Keratinocyte (primary cell): Measurements from ENCODE around the gene RHOBTB1. TPM values are rescaled to one million over a fixed set of nuclear protein-coding genes. Genes with fewer than 3 reads are reported as not detected.

Experiments
- DNase-seq: peaks from one replicate; pipeline ENCODE4 v3.0.0-alpha.2; 2011; ENCODE audit warnings: low read depth, missing footprints, low spot score
- FAIRE-seq: peaks from 2 replicates; lab custom pipeline; 2011; peaks lifted over from hg19 to GRCh38; lab: Jason Lieb, UNC
- H2AFZ ChIP-seq: 2 replicates; pipeline ENCODE4 v1.6.0; 2012; ENCODE audit warnings: low read length, control low read depth, inconsistent platforms; ENCODE audit not compliant: control insufficient read depth
- H3K27ac ChIP-seq: 2 replicates; pipeline ENCODE4 v1.5.1; 2011; ENCODE audit warnings: low read length; ENCODE audit not compliant: control insufficient read depth, insufficient read depth
- H3K27me3 ChIP-seq: 3 replicates; pipeline ENCODE4 v1.6.0; 2011; ENCODE audit warnings: low read length; ENCODE audit not compliant: control insufficient read depth, insufficient read depth; ENCODE audit errors: extremely low read depth
- H3K36me3 ChIP-seq, 2 experiments: 2 replicates in 1 of 2; 3 replicates in 1 of 2; pipeline ENCODE4 v1.5.1; 2011; ENCODE audit warnings: low read length in 2 of 2, mild to moderate bottlenecking in 1 of 2; ENCODE audit not compliant: control insufficient read depth in 2 of 2, insufficient read depth in 2 of 2; ENCODE audit errors: extremely low read depth in 1 of 2
- H3K4me1 ChIP-seq: 3 replicates; pipeline ENCODE4 v1.5.1; 2011; ENCODE audit warnings: low read length; ENCODE audit not compliant: control insufficient read depth, insufficient read depth; ENCODE audit errors: extremely low read depth
- H3K4me2 ChIP-seq: 3 replicates; pipeline ENCODE4 v1.6.0; 2011; ENCODE audit warnings: low read depth, low read length; ENCODE audit not compliant: control insufficient read depth, insufficient read depth; ENCODE audit errors: extremely low read depth
- H3K4me3 ChIP-seq, 3 experiments: fragments of 200-600 bp in 1 of 3; sonication (generic) in 1 of 3; 2 replicates in 2 of 3; 3 replicates in 1 of 3; pipeline ENCODE4 v1.5.1; 2011 to 2016; ENCODE audit warnings: low read length in 3 of 3, mild to moderate bottlenecking in 3 of 3, control low read depth in 2 of 3, inconsistent platforms in 1 of 3, low read depth in 1 of 3, mixed read lengths in 1 of 3, mixed run types in 1 of 3, moderate library complexity in 1 of 3; ENCODE audit not compliant: control insufficient read depth in 2 of 3, insufficient read depth in 2 of 3; ENCODE audit errors: extremely low read depth in 1 of 3
- H3K79me2 ChIP-seq: 2 replicates; pipeline ENCODE4 v1.6.0; 2012; ENCODE audit warnings: low read length; ENCODE audit not compliant: control insufficient read depth, insufficient read depth
- H3K9ac ChIP-seq: 3 replicates; pipeline ENCODE4 v1.6.0; 2011; ENCODE audit warnings: low read length; ENCODE audit not compliant: control insufficient read depth, insufficient read depth; ENCODE audit errors: extremely low read depth
- H3K9me1 ChIP-seq: 3 replicates; pipeline ENCODE4 v1.6.0; 2011; ENCODE audit warnings: low read length; ENCODE audit not compliant: control insufficient read depth, insufficient read depth; ENCODE audit errors: extremely low read depth
- H3K9me3 ChIP-seq: 2 replicates; pipeline ENCODE4 v1.5.1; 2012; ENCODE audit warnings: low read depth, low read length; ENCODE audit not compliant: control insufficient read depth
- H4K20me1 ChIP-seq: 3 replicates; pipeline ENCODE4 v1.6.0; 2011; ENCODE audit warnings: low read length; ENCODE audit not compliant: control insufficient read depth, insufficient read depth; ENCODE audit errors: extremely low read depth
- CTCF ChIP-seq, 3 experiments: IDR thresholded peaks in 1 of 3; conservative IDR thresholded peaks in 1 of 3; optimal IDR thresholded peaks in 1 of 3; 2 replicates in 2 of 3; 3 replicates in 1 of 3; pipeline versions ENCODE3 to v1.5.1; 2011; ENCODE audit warnings: low read length in 3 of 3, mild to moderate bottlenecking in 3 of 3, moderate library complexity in 2 of 3, control low read depth in 1 of 3, inconsistent platforms in 1 of 3; ENCODE audit not compliant: insufficient read depth in 2 of 3; ENCODE audit errors: extremely low read depth in 1 of 3
- EZH2 ChIP-seq: IDR thresholded peaks from one replicate; pipeline ENCODE4 v1.6.1; 2012; ENCODE audit warnings: inconsistent platforms, mild to moderate bottlenecking, low read length, moderate library complexity
- dilution Hi-C: fragments of 300-500 bp; cut with MboI; formaldehyde crosslinking; loops from one replicate; pipeline ENCODE4 v1.7.0; 2020; ENCODE audit warnings: low sequenced_read_pairs; ENCODE audit not compliant: extremely low pct_ligation_motif_present
- polyA plus RNA-seq, 5 experiments: library from polyadenylated mRNA; depleted of rRNA in 3 of 5; stranded (reverse) in 3 of 5; stranded (forward) in 1 of 5; unstranded in 1 of 5; fragments of >200 nt; gene quantifications; 1 replicate in 1 of 5; 2 replicates in 3 of 5; 3 replicates in 1 of 5; pipeline versions ENCODE4 v1.2.1 to v1.2.3, GENCODE V29; 2011 to 2012; ENCODE audit warnings: missing spikeins in 2 of 5, low read depth in 1 of 5, low replicate concordance in 1 of 5

RHOBTB1 gene
- polyA plus RNA-seq, 1 donor (not counting 4 experiments of a cell fraction or from before 2014, with no cell fraction given), result 4.6 TPM

- Histone ChIP-seq H3K4me2 (no peak overlapping the region), H3K4me3 (no peak overlapping the region), H3K79me2 (no peaks in the 10 kb centered on the region), H2AFZ (no peak overlapping the region), H3K36me3 (no peaks in the 10 kb centered on the region), H3K4me1 (no peaks in the 10 kb centered on the region), H3K9me3 (no peaks in the 10 kb centered on the region), H3K9me1 (no peaks in the 10 kb centered on the region), H4K20me1 (no peaks in the 10 kb centered on the region), H3K27ac (no peak overlapping the region), H3K9ac (no peak overlapping the region), H3K27me3 (no peaks in the 10 kb centered on the region)
- no peak for FAIRE-seq
- DNase-seq, result no peak
- dilution Hi-C loops, result no loop called here
- TF ChIP-seq EZH2 (no peak), CTCF (optimal IDR thresholded peaks at IDR 0.05 in 1 of 3, IDR thresholded peaks at IDR 0.05 in 1 of 3, conservative IDR thresholded peaks at IDR 0.05 in 1 of 3; ENCODE audit: extremely low read depth in 1 of 3, insufficient read depth in 2 of 3, low read length in 3 of 3) (no peak)
Measured at GRCh38 chr10:60937022-60937421, 7.0 kb downstream of the RHOBTB1 start.

- H3K9ac ChIP-seq, result no peak overlapping the region
- no peaks in the 10 kb centered on the region for H3K4me1 ChIP-seq
- no peak for DNase-seq
- no peak overlapping the region for H3K4me2 ChIP-seq
- no peaks in the 10 kb centered on the region for H3K9me3 ChIP-seq
- no peaks in the 10 kb centered on the region for H3K79me2 ChIP-seq
- H3K27ac ChIP-seq, result no peak overlapping the region
- H3K4me3 ChIP-seq, result no peak overlapping the region
- TF ChIP-seq EZH2 (no peak), CTCF (optimal IDR thresholded peaks at IDR 0.05 in 1 of 3, IDR thresholded peaks at IDR 0.05 in 1 of 3, conservative IDR thresholded peaks at IDR 0.05 in 1 of 3; ENCODE audit: extremely low read depth in 1 of 3, insufficient read depth in 2 of 3, low read length in 3 of 3) (no peak)
- no peak for FAIRE-seq
- H3K36me3 ChIP-seq, result no peaks in the 10 kb centered on the region
- no peaks in the 10 kb centered on the region for H3K27me3 ChIP-seq
- H3K9me1 ChIP-seq, result no peaks in the 10 kb centered on the region
- H4K20me1 ChIP-seq, result no peaks in the 10 kb centered on the region
- dilution Hi-C loops, result no loop called here
- H2AFZ ChIP-seq, result no peak overlapping the region
Measured at GRCh38 chr10:60934215-60935175, 9.5 kb downstream of the RHOBTB1 start.
